GM18508 (cell line): Measurements from ENCODE around the gene NDUFB7.
"Not testable (repeated sequence)": the region's sequence is repeated elsewhere in the genome, so short reads cannot be mapped to it uniquely, and the experiment has no call there.

Experiments used
- ATAC-seq: cut with Tn5 transposase; IDR thresholded peaks from one replicate; pipeline ENCODE4 v1.9.1; 2021; ENCODE audit warnings: moderate number of reproducible peaks; ENCODE audit not compliant: insufficient read depth, unreplicated experiment

NDUFB7 gene

DNA sequence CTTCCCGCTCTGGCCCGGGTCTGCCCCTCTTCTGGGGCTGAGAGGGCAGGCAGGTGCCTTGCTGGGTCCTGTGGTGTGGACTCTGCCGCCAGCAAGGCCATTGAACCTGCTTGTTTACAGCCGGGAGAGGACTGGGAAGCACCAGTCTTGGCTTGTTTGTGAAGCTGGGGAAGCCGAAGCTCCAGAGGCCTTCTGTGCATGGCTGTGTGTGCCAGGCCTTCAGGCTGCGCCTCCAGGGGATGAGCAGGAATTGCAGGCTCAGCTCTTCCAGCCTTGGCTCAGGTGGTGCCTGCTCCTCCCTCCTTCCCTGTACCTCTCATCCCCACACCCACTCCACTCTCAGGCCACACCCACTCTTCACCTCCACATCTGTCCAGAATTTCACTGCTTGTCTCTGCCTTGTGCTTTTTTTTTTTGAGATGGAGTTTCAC is 17.5 kb downstream of the NDUFB7 start:
- ATAC-seq = no peak

DNA sequence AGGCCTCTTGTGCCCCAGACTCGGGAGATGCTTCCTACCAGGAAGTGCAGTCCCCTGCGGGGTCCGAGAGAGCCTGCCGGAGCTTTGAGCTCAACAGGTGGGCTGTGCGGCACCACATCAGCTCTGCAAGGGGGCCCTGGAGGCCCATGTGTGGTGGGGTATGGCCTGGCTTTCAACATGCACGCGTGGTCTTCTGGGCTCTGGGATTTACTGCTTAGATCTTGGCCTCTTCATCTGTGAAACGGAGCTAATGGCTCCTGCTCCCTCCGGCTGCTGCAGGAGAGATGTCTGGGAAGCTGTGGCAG is 18.0 kb downstream of the NDUFB7 start:
- no peak for ATAC-seq

DNA sequence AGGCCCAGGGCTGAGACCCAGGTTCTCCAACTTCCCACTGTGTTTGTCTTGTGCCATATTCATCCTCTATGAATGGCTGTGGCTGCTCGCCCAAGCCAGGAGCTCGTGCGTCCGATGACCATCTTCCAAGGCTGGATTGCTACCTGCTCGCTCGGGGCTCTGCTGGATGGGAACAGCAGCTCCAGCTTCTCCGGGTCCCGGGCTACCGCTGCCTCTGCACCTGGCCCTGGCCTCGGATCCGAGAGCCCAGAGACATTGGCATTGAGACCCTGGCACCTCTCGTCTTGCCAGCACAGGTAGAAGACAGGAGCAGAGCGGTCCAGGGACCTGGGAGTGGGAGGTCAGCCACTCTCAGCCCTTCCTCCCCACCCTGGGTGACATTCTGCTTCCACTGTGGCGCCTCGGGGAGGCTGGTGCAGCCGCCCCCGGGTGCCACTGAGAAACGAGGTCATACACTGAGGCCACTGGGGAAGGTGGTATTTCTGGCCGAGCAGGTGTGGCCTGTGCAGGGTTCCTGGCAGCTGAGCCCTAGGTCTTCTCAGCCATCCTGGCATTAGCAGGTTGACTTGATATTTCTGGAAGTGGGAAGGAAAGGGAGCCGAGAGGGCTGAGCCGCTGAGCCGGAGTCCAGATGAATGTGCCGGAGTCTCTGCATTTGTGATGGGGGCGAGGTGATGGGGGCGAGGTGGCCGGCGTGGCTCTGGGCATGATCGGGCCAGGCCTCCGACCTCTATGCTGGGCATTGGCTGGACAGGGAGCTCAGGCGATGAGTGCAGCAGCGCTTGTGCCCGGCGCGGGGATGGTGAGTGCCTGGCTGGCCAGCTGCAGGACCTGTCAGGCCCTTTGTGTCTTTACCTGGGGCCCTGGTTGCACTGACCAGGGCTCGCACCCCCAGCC is 18.6 kb downstream of the NDUFB7 start:
- ATAC-seq = no peak

DNA sequence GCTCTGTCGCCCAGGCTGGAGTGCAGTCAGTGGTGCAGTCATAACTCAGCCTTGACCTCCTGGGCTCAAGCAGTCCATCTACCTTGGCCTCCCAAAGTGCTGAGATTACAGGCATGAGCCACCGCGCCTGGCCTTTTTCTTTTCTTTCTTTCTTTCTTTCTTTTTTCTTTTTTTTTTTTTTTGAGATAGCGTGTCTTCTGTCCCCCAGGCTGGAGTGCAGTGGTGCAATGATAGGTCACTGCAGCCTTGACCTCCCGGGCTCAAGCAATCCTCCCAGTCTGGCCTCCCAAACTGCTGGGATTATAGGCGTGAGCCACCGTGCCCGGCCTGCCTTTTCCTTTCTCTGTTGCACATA is 19.9 kb downstream of the NDUFB7 start:
- not testable (repeated sequence) for ATAC-seq

DNA sequence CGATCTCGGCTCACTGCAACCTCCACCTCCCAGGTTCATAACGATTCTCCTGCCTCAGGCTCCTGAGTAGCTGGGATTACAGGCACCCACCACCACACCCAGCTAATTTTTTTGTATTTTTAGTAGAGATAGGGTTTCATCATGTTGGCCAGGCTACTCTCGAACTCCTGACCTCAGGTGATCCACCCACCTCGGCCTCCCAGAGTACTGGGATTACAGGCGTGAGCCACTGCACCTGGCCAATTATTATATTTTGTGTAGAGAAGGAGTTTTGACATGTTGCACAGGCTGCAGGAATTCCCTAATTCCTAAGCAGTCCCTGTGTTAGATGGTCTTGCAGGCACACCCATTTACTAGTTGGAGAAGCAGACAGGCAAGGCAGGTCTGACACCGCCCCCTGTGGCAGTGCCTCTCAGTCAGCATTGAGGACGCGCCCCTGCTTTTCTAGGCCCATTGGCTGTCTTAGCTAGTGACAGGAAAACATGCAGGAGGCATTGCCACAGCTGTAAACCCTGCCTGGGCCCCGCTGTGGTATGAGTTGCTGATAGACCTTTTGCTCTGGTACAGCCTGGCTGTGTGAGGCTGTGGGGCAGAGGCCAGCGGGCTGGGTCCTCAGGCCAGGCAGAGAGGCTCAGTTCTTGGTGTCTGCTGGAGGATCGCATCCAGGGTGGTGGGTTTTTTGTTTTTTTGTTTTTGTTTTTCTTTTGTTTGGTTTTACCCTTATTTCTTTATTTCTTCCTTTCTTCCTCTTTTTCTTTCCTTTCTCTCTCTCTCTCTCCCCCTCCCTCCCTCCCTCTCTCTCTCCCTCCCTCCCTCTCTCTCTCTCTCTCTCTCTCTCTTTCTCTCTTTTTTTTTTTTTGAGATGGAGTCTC is 20.5 kb downstream of the NDUFB7 start:
- not testable (repeated sequence) for ATAC-seq

DNA sequence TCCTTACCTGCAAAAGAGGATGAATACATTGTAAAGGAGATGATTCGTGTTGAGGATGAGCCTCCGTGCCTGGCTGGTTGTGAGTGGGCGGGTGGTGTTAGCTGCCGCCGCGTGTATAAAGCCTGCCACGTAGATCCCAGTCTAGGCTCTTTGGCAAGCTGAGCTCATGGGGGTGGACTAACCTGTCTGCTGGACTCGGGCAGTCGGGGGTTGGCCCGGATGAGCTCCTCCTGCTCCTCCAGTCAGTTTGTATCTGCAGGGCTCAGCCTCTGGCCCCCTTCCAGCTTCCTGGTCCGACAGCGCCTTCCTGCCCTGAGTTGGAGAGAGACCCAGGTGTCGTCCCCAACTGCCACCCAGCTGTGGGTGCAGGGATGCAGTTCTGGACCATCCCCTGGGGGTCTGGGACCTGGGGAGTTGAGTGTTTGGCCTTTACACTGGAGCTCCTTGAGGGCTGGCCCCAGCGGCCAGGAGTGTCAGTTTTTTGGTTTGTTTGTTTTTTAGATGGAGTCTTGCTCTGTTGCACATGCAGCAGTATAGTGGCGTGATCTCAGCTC is 21.6 kb downstream of the NDUFB7 start:
- ATAC-seq = no peak

- no peak for ATAC-seq
Observed at GRCh38 chr19:14545716-14546082, 26.2 kb downstream of the NDUFB7 start.

DNA sequence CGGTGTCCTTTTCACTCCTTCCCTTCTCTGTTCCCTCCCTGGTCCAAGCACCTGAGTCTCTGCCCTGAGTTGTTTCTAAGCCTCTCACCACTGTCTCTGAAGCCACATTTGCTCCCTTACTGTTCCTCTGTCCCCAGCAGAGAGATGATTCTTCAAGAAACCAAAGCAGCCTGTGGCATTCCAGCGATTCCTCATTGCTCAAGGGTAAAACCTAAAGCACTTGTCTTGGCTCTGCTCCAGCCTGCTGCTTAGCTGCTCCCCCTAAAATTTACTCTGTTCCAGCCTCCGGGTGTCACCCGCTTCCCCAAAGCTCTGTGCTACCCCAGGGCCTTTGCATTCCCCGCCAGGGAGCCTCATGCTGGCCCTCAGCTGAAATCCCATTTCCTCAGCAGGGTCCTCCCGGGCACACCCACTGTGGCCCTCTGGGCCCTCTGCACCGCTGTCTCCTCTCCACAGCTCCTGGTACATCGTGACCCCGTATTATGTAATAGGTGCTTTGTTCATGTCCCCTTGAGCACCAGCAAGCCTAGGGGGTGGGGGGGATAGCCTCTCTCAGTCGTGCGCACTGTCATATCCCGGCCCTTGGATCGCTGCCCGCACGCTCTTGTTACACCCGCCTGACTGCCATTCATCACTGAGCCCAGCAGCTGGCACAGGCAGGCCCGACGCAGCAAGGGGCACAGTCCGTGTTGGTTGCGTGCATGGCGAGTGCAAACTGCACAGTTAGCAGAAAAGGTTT is 26.7 kb downstream of the NDUFB7 start:
- ATAC-seq = no peak

DNA sequence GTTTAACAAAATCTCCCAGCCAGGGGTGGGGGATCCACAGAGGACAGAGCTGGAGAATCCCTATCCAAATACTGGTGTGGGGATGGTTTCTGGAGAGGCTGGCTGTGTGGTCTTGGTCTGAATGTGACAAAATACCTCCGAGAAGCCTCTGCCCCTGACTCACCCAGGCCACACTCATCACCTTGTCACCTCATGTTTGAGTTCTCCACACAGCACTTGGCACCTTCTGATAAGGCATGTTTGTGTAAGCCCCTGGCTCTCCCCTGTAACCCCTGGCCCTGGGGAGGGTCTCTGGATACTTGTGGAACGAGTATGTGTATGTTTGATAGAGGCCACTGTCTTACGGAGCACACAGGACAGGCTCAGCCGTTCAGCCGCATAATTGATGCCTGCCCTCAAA is 27.8 kb downstream of the NDUFB7 start:
- no peak for ATAC-seq

GRCh38 chr19:14542711-14543328 is 29.0 kb downstream of the NDUFB7 start:
- no peak for ATAC-seq

DNA sequence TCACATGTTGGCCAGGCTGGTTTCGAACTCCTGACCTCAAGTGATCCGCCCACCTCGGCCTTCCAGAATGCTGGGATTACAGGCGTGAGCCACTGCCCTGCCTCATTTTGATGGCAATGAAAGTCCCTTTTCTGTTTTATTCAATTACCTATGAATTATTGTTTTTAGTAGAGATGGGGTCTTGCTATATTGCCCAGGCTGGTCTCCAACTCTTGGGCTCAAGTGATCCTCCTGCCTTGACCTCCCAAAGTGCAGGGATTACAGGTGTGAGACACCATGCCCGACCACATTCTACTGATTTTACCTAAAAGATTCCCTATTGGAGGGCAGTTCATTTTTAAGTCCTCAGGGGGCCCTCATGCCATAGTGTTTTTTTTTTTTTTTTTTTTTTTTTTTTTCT is 29.9 kb downstream of the NDUFB7 start:
- not testable (repeated sequence) for ATAC-seq

GRCh38 chr19:14540741-14541525 is 30.9 kb downstream of the NDUFB7 start:
- ATAC-seq = no peak

DNA sequence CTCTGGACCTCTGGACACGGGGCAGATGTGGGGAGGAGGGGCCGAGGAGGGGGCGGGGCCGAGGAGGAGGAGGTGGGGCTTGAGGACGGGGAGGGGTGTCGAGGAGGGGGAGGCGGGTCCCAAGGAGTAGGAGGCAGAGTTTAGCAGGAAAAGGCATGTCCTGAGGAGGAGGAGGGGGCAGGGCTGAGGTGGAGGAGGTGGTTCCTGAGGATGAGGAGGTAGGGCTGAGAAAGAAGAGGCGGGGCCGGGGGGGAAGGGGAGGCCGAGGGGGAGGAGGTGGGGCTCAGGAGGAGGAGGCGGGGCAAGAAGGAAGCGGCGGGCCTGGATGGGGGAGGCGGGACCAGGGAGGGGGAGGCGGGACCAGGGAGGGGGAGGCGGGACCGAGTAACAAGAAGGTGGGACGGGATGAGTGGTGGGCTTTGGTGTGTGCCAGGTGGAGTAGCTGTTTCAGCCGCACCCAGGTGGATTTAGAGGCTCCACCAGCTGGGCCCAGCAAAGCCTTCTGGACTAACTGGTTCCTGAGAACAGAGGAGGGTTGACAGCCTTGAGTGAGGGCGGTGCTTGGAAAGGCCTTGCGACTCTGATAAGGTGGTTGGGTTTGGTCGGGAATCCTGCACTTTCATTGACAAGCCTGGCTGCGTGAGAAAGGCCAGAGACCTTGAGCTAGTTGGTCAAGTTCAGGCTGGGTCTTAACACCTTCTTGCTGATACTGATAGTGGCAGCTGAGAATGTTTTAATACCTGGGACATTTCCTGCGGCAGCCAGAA is 34.8 kb downstream of the NDUFB7 start:
- ATAC-seq = no peak

DNA sequence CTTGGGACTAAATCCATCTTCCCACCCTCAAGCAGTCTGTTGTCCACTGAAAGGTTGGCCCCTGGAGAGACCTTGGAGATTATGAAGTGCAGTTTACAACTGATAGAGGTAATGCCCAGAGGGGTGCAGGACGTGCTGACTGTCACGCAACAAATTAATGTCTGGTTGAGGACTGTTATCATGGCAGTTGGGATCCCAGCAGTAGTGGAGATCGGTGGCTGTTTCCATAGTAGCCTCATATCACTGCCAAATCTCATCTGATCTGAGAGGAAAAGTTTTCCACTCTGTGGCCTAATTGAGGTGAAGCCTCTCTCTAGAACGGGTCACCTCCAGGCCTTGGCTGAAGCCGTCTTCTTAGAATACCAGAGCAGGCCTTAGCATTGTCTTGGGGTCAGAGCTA is 38.4 kb downstream of the NDUFB7 start:
- no peak for ATAC-seq

DNA sequence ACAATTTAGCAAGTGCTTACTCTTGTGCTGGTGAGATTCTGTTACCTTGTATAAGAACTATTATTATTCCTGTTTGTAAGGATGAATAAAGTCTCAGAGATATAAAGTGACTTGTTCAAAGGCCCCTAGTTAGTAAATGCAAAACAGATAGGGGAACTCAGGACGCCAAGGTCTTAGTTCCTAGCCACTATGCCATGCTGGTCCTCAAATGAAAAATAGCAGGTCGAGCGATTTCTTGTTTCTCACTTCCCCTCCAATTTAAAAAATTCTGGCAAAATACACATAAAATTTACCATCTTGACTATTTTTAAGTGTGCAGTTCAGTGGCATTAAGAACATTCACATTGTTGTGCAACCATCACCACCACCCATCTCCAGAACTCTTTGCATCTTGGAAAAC is 41.4 kb downstream of the NDUFB7 start:
- no peak for ATAC-seq

- ATAC-seq = no peak
Observed at GRCh38 chr19:14530005-14530348, 41.9 kb downstream of the NDUFB7 start.

DNA sequence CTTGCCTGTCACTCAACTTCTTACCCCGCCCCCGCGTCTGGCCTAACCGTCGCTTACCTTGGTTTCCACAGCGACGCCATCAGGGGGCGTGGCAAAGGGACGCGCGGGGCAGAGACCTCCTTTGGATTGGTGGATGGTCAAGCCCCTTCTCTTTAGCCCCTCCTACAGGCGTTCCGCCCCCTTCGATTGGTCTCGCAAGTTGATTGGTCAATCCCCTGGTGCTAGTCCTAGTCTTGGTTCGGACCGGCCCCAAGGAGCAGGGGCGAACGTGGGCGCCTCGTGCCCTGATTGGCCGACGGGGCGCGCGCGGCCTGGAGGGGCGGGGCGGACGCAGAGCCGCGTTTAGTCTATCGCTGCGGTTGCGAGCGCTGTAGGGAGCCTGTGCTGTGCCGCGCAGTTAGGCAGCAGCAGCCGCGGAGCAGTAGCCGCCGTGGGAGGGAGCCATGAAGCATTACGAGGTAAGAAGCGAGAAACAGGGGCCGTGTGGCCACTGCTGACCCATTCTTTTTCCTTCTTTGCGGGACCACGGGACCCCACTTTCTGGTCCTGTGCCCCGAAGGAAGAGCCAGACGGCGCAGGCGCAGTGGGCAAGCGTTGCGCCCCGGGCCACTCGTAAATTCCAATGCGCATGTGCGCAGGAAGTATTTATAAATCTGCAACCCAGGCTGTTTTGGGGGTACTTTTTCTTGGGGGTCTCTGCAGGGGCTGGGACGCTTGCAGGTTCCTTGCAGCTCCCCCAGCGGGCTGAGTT is 42.4 kb downstream of the NDUFB7 start, which contains the start of gene TECR:
Gene TECR (plus strand): TSS at position 341 of the 751 bp plus-strand sequence. CDS start 103 bp downstream, at position 444.
- ATAC-seq = peak; percentile 82
